Vagina (tissue), 2 donors: ENCODE data around the gene NT5C2.

ENCODE experiments used
- CTCF ChIP-seq, 3 experiments: fragments of 450-650 bp in 2 of 3; fragments of 200-600 bp in 1 of 3; sonication (generic) in 1 of 3; IDR thresholded peaks; one replicate each; pipeline ENCODE4 v1.5.1; 2017 to 2019; ENCODE audit warnings: antibody characterized with exemption in 3 of 3, mild to moderate bottlenecking in 2 of 3, moderate library complexity in 2 of 3
- POLR2A ChIP-seq, 2 donors: fragments of 450-650 bp; IDR thresholded peaks; one replicate each; pipeline ENCODE4 v1.6.1; 2017; ENCODE audit warnings: antibody characterized with exemption in 2 of 2, mild to moderate bottlenecking in 2 of 2, moderate library complexity in 2 of 2
- POLR2AphosphoS5 ChIP-seq, 2 donors: sonication (generic); formaldehyde crosslinking; IDR thresholded peaks; one replicate each; pipeline ENCODE4 v1.9.0; 2017; ENCODE audit warnings: antibody characterized with exemption in 2 of 2, mild to moderate bottlenecking in 2 of 2, low read depth in 1 of 2; ENCODE audit not compliant: insufficient read depth in 1 of 2

DNA sequence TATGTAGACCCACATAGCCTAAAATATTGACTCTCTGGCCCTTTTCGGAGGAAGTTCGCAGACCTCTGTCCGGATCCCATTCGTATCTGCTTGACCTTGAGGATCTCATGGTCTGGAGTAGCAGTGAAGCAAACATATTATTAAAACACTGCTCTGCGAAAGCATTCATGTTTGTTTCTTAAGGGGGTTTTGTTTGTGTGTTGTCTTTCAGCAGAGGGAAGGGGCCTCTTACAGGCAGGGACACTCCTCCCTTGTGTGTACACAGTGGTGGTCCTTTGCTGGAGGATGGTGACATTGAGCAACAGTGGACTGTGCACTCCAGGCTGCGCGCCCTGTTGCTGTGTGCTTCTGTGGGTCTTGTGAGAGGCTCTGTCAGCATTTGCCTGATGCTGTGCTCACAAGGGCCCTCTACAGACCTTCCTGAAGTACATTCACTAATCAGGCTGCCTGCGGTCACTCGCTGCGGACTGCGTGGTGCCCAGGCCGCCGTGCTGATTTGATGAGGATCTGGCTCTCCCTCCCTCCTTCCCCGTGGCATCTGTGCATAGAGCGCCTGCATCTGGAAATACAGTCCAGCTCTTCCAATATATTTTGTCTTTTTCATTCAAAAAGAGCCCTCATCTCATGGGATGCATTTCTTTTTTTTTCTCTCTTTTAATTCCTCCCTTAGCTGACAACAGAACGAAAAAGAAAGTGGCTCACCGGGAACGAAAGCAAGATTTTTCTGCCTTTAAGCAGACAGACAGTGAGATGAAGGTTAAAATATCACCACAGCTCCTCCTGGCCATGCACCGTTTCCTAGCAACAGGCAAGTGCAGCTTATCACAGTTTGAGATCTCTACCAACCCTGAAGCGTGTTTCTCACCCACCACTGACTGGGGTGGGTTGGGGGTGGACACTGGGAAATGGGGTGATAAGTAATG lies 139.2 kb downstream of the NT5C2 start:
- TF ChIP-seq CTCF (IDR thresholded peaks at IDR 0.05), result peak in 2 of 3 experiments; percentile 19 to 22
- no peak for TF ChIP-seq POLR2A (IDR thresholded peaks at IDR 0.05)
- peak in 1 of 2 donors; percentile 48 for TF ChIP-seq POLR2AphosphoS5 (IDR thresholded peaks at IDR 0.05; ENCODE audit: insufficient read depth in 1 of 2, low read depth in 1 of 2)
